ENCODE data around the gene EMP2.
"Not testable (repeated sequence)": the region's sequence is repeated elsewhere in the genome, so short reads cannot be mapped to it uniquely, and the experiment has no call there.

- not testable (repeated sequence) for TF ChIP-seq CTCF (IDR thresholded peaks at IDR 0.05; ENCODE audit: poor library complexity); EZH2 (IDR thresholded peaks at IDR 0.05; ENCODE audit: borderline replicate concordance); EZH2phosphoT487 (IDR thresholded peaks at IDR 0.05; ENCODE audit: low read depth, severe bottlenecking, unreplicated experiment)
These were observed 44.1 kb downstream of the EMP2 start for GRCh38 chr16:10536328-10536727.
